Hepatocyte (in vitro differentiated cells): ENCODE data around the gene MAP3K20. TPM values are rescaled to one million over a fixed set of nuclear protein-coding genes. Genes with fewer than 3 reads are reported as not detected.

Source experiments
- DNase-seq: peaks from one replicate; pipeline ENCODE4 v3.0.0-alpha.2; 2016; ENCODE audit warnings: low spot score
- H2AFZ ChIP-seq: fragments of 200-600 bp; sonication (generic); 2 replicates; pipeline ENCODE4 v1.6.0; 2016; ENCODE audit warnings: antibody characterized with exemption, mild to moderate bottlenecking
- H3K27ac ChIP-seq: fragments of 200-600 bp; sonication (generic); 2 replicates; pipeline ENCODE4 v1.5.1; 2016; ENCODE audit warnings: mild to moderate bottlenecking
- H3K27me3 ChIP-seq: fragments of 200-600 bp; sonication (generic); 2 replicates; pipeline ENCODE4 v1.6.1; 2016
- H3K36me3 ChIP-seq: fragments of 200-600 bp; sonication (generic); replicated peaks from 2 replicates; pipeline ENCODE4 v1.5.1; 2016; ENCODE audit warnings: low read depth; ENCODE audit not compliant: insufficient read depth
- H3K4me1 ChIP-seq: fragments of 200-600 bp; sonication (generic); 2 replicates; pipeline ENCODE4 v1.5.1; 2016; ENCODE audit warnings: mild to moderate bottlenecking, moderate library complexity; ENCODE audit not compliant: insufficient read depth
- H3K4me2 ChIP-seq: fragments of 200-600 bp; sonication (generic); 2 replicates; pipeline ENCODE4 v1.6.0; 2016
- H3K4me3 ChIP-seq: fragments of 200-600 bp; sonication (generic); 2 replicates; pipeline ENCODE4 v1.5.1; 2016; ENCODE audit warnings: mild to moderate bottlenecking
- H3K79me2 ChIP-seq: fragments of 200-600 bp; sonication (generic); 2 replicates; pipeline ENCODE4 v1.6.0; 2017; ENCODE audit warnings: mild to moderate bottlenecking
- H3K9me2 ChIP-seq: fragments of 200-600 bp; sonication (generic); replicated peaks from 2 replicates; pipeline ENCODE4 v1.6.0; 2017; ENCODE audit warnings: mild to moderate bottlenecking; ENCODE audit not compliant: insufficient read depth
- H3K9me3 ChIP-seq: fragments of 200-600 bp; sonication (generic); 2 replicates; pipeline ENCODE4 v1.5.1; 2016; ENCODE audit warnings: low read depth, mild to moderate bottlenecking
- H4K20me1 ChIP-seq: fragments of 200-600 bp; sonication (generic); 2 replicates; pipeline ENCODE4 v1.6.0; 2016; ENCODE audit warnings: mild to moderate bottlenecking; ENCODE audit not compliant: insufficient read depth, poor library complexity, severe bottlenecking
- CTCF ChIP-seq: fragments of 200-600 bp; sonication (generic); IDR thresholded peaks from 2 replicates; pipeline ENCODE4 v1.5.1; 2016; ENCODE audit warnings: antibody characterized with exemption, mild to moderate bottlenecking; ENCODE audit not compliant: poor library complexity
- EZH2 ChIP-seq: fragments of 200-600 bp; sonication (generic); IDR thresholded peaks from 2 replicates; pipeline ENCODE4 v1.6.1; 2016; ENCODE audit warnings: antibody characterized with exemption, mild to moderate bottlenecking, borderline replicate concordance
- EZH2phosphoT487 ChIP-seq: fragments of 200-600 bp; sonication (generic); IDR thresholded peaks from one replicate; pipeline ENCODE4 v1.6.1; 2018; ENCODE audit warnings: antibody characterized with exemption, mild to moderate bottlenecking, low read depth, moderate library complexity; ENCODE audit not compliant: unreplicated experiment, severe bottlenecking
- WGBS: methylation state at CpG from one replicate; pipeline ENCODE4 v1.1.6; 2016; ENCODE audit warnings: low lambda C conversion rate; ENCODE audit errors: missing lambda C conversion rate; 5-methylcytosine and 5-hydroxymethylcytosine counted together
- polyA plus RNA-seq: library from polyadenylated mRNA; unstranded; fragments of >200 nt; fragmentation: Nextera tagmentation; extraction: Ambion mirVana; gene quantifications from 2 replicates; pipeline ENCODE4 v1.2.1, GENCODE V29; 2016
- total RNA-seq: library from RNA; depleted of rRNA; stranded (reverse); fragments of >200 nt; gene quantifications from 2 replicates; pipeline ENCODE4 v1.2.3, GENCODE V29; 2014

MAP3K20 gene
- total and polyA plus RNA-seq, 2 experiments from 2014 or later: 16.5 to 23.3 TPM

GRCh38 chr2:173109253-173110188, 33.9 kb downstream of the MAP3K20 start:
- peaks cover 51% of the 10 kb centered on the region for H3K79me2 ChIP-seq
- 55% methylated on average over 6 of the region's 6 CpGs for WGBS
- H3K9me2 ChIP-seq: no peaks in the 10 kb centered on the region
- H3K27ac ChIP-seq: peak overlapping the region; percentile 54
- H3K27me3 ChIP-seq: no peaks in the 10 kb centered on the region
- no peak for TF ChIP-seq EZH2phosphoT487
- no peaks in the 10 kb centered on the region for H4K20me1 ChIP-seq
- peak overlapping the region; percentile 56 for H3K4me2 ChIP-seq
- no peak for DNase-seq
- no peak overlapping the region for H3K4me3 ChIP-seq
- no peak overlapping the region for H2AFZ ChIP-seq
- no peaks in the 10 kb centered on the region for H3K9me3 ChIP-seq
- H3K36me3 ChIP-seq: no peaks in the 10 kb centered on the region
- peaks cover 13% of the 10 kb centered on the region for H3K4me1 ChIP-seq

GRCh38 chr2:173117678-173118077, 42.0 kb downstream of the MAP3K20 start:
- TF ChIP-seq CTCF (no peak), EZH2phosphoT487 (no peak), EZH2 (no peak)
- Histone ChIP-seq H3K27me3 (no peaks in the 10 kb centered on the region), H3K36me3 (no peaks in the 10 kb centered on the region), H3K9me3 (no peaks in the 10 kb centered on the region), H3K4me1 (no peaks in the 10 kb centered on the region), H2AFZ (no peak overlapping the region), H4K20me1 (no peaks in the 10 kb centered on the region), H3K9me2 (no peaks in the 10 kb centered on the region), H3K79me2 (peaks cover 46% of the 10 kb centered on the region), H3K4me3 (no peak overlapping the region), H3K4me2 (no peak overlapping the region), H3K27ac (no peak overlapping the region)
- no peak for DNase-seq

- peaks cover 39% of the 10 kb centered on the region for H3K79me2 ChIP-seq
- H3K9me3 ChIP-seq: no peaks in the 10 kb centered on the region
Measured at GRCh38 chr2:173118395-173118794, 42.7 kb downstream of the MAP3K20 start.

More at GRCh38 chr2:173118395-173118794, 42.7 kb downstream of the MAP3K20 start:
- Histone ChIP-seq H4K20me1 (no peaks in the 10 kb centered on the region), H3K4me1 (no peaks in the 10 kb centered on the region), H3K36me3 (no peaks in the 10 kb centered on the region), H3K4me2 (no peak overlapping the region), H2AFZ (no peak overlapping the region), H3K4me3 (no peak overlapping the region), H3K27ac (no peak overlapping the region), H3K27me3 (no peaks in the 10 kb centered on the region), H3K9me2 (no peaks in the 10 kb centered on the region)
- TF ChIP-seq EZH2phosphoT487 (no peak), EZH2 (no peak), CTCF (no peak)
- 81% methylated on average over 1 of the region's 1 CpG for WGBS
- DNase-seq: no peak
